ENCODE results near the gene TUSC7. TPM values are rescaled to one million over a fixed set of nuclear protein-coding genes. Genes with fewer than 3 reads are reported as not detected.

TUSC7 gene
- total RNA-seq, 2 experiments from 2014 or later: not detected

GRCh38 chr3:116669576-116669975 lies 40.0 kb upstream of the TUSC7 start:
- Mint-ChIP-seq H3K4me3 (no peak overlapping the region), H3K27ac (no peak overlapping the region), H3K27me3 (no peaks in the 10 kb centered on the region), H3K36me3 (ENCODE audit: low read depth) (no peaks in the 10 kb centered on the region), H3K9me3 (no peaks in the 10 kb centered on the region), H3K4me1 (ENCODE audit: low read depth) (no peaks in the 10 kb centered on the region)
- ChIA-PET CTCF (interaction anchor here (1.0 kb wide), 1 partner anchor 31 kb away, joined by 3 read pairs; no protein-coding TSS in a partner anchor), POLR2A (no interaction called here)
- TF ChIP-seq CTCF (IDR thresholded peaks at IDR 0.05): no peak
- ATAC-seq (no peak), DNase-seq (no peak)
- intact Hi-C loops (cut with micrococcal nuclease): no loop called here

GRCh38 chr3:116671151-116671550 lies 38.4 kb upstream of the TUSC7 start:
- intact Hi-C loops (cut with micrococcal nuclease): no loop called here
- no peak overlapping the region for H3K27ac Mint-ChIP-seq
- no peak for ATAC-seq
- no peaks in the 10 kb centered on the region for H3K27me3 Mint-ChIP-seq
- TF ChIP-seq CTCF (IDR thresholded peaks at IDR 0.05): no peak
- POLR2A ChIA-PET: no interaction called here
- no peak for DNase-seq
- H3K9me3 Mint-ChIP-seq: peaks cover under 1% of the 10 kb centered on the region
- no peak overlapping the region for H3K4me3 Mint-ChIP-seq
- no peaks in the 10 kb centered on the region for H3K4me1 Mint-ChIP-seq (ENCODE audit: low read depth)
- no peaks in the 10 kb centered on the region for H3K36me3 Mint-ChIP-seq (ENCODE audit: low read depth)
- CTCF ChIA-PET: no interaction called here

GRCh38 chr3:116678853-116679252 lies 30.7 kb upstream of the TUSC7 start:
- intact Hi-C loops (cut with micrococcal nuclease): no loop called here
- ChIA-PET POLR2A (no interaction called here), CTCF (no interaction called here)
- Mint-ChIP-seq H3K36me3 (ENCODE audit: low read depth) (no peaks in the 10 kb centered on the region), H3K4me3 (no peak overlapping the region), H3K4me1 (ENCODE audit: low read depth) (no peaks in the 10 kb centered on the region), H3K9me3 (peaks cover 3% of the 10 kb centered on the region), H3K27ac (no peak overlapping the region), H3K27me3 (no peaks in the 10 kb centered on the region)
- ATAC-seq (no peak), DNase-seq (no peak)
- TF ChIP-seq CTCF (IDR thresholded peaks at IDR 0.05): no peak

GRCh38 chr3:116691041-116691440 lies 18.5 kb upstream of the TUSC7 start:
- intact Hi-C loops (cut with micrococcal nuclease): no loop called here
- no peaks in the 10 kb centered on the region for H3K4me1 Mint-ChIP-seq (ENCODE audit: low read depth)
- no peak overlapping the region for H3K4me3 Mint-ChIP-seq
- H3K9me3 Mint-ChIP-seq: peaks cover 2% of the 10 kb centered on the region
- no peaks in the 10 kb centered on the region for H3K36me3 Mint-ChIP-seq (ENCODE audit: low read depth)
- no peaks in the 10 kb centered on the region for H3K27me3 Mint-ChIP-seq
- H3K27ac Mint-ChIP-seq: no peak overlapping the region
- ChIA-PET CTCF (interaction anchor here (0.7 to 1.2 kb wide), 2 partner anchors 67 to 1940 kb away, joined by 3 read pairs; no protein-coding TSS in a partner anchor), POLR2A (no interaction called here)
- no peak for TF ChIP-seq CTCF (IDR thresholded peaks at IDR 0.05)
- ATAC-seq: no peak
- no peak for DNase-seq

- Mint-ChIP-seq H3K27me3 (no peaks in the 10 kb centered on the region), H3K27ac (no peak overlapping the region), H3K4me1 (ENCODE audit: low read depth) (no peaks in the 10 kb centered on the region), H3K9me3 (peaks cover 2% of the 10 kb centered on the region), H3K36me3 (ENCODE audit: low read depth) (no peaks in the 10 kb centered on the region), H3K4me3 (no peak overlapping the region)
- POLR2A ChIA-PET: no interaction called here
- ATAC-seq (no peak), DNase-seq (no peak)
- intact Hi-C loops (cut with micrococcal nuclease): no loop called here
- CTCF ChIA-PET: no interaction called here
- no peak for TF ChIP-seq CTCF (IDR thresholded peaks at IDR 0.05)
Measured at GRCh38 chr3:116701070-116701469, 8.5 kb upstream of the TUSC7 start.
